Dedifferentiated amniotic fluid mesenchymal stem cell (primary cell): ENCODE measurements around the gene MAP3K19.
"Not testable (repeated sequence)": the region's sequence is repeated elsewhere in the genome, so short reads cannot be mapped to it uniquely, and the experiment has no call there.

Experiments used
- DNase-seq: peaks from one replicate; pipeline ENCODE4 v3.0.0-alpha.2; 2016; ENCODE audit errors: extremely low spot score

The MAP3K19 gene

DNA sequence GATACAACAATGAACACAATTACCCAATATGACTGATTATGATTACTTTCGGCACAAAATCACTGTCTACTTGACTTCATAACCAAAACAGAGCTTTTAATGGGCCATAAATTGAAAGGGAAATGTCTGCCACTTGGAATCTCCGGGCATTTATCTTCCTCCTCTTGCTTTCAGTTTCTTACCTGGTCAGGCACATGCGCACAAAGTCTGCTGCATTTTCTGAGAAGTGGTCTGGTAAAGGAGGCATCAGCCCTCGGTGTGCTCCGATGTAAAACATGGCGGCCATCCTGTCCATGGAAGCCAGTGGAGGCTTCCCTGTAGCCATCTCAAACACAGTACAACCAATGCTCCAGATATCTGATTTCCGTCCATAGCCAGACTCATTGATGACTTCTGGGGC lies 66.6 kb downstream of the MAP3K19 start:
- DNase-seq = no peak

DNA sequence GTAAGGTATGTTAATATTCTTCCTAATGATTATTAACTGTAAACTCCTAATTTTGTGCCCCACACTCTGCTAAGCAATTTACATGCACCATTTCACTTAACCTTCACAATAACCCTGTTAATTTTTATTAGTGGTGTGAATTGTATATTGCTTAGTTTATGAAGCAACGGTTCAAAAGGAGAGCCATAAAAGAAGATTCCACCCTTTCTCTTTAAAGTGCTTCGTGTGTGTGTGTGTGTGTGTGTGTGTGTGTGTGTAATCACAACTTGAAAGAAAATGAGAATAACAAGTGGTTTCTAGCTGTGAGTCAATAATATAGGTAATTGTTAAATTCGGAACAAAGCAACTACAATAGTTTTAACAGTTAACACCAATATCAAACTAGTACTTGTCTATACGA lies 68.0 kb downstream of the MAP3K19 start:
- no peak for DNase-seq

DNA sequence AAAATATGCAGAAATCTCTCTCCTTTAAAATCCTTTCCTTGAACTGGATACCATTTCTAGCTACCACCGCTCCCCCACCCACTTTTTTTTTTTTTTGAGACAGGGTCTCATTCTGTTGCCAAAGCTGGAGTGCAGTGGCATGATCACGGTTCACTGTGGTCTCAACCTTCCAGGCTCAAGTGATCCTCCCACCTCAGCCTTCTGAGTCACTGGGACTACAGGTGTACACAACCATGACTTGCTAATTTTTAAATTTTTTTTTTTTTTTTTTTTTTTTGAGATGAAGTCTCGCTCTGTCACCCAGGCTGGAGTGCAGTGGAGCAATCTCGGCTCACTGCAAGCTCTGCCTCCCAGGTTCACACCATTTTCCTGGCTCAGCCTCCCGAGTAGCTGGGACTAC lies 70.1 kb downstream of the MAP3K19 start:
- DNase-seq = not testable (repeated sequence)

DNA sequence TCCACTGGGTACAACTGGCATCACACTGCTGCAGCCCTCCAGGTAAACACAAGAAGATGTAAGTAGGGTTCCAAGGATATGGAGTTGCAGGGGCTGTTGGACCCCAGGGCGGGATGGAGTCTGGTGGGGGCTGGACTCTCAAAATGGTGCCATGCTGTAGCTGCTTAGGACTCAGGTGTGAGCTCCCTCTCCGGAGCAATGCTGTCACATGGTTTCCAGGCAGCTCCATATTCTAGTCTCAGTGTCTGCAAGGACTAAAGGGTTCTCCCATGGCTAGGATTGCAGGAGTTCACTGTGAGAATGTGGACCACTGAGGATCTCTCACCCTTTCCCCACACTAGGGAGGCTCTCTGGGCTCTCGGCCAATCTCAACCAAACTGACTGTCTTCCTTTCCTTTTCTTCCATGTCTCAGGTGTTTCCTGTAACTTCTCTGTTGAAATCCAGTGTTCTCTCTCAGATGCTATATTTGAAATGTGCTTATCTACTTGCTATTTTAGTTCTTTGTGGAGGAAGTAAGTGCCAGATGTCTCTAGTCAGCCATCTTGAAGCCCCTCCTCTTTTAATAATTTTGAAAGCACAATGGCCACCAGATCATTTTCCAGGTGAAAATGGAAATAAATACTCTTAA lies 71.1 kb downstream of the MAP3K19 start:
- DNase-seq = no peak

DNA sequence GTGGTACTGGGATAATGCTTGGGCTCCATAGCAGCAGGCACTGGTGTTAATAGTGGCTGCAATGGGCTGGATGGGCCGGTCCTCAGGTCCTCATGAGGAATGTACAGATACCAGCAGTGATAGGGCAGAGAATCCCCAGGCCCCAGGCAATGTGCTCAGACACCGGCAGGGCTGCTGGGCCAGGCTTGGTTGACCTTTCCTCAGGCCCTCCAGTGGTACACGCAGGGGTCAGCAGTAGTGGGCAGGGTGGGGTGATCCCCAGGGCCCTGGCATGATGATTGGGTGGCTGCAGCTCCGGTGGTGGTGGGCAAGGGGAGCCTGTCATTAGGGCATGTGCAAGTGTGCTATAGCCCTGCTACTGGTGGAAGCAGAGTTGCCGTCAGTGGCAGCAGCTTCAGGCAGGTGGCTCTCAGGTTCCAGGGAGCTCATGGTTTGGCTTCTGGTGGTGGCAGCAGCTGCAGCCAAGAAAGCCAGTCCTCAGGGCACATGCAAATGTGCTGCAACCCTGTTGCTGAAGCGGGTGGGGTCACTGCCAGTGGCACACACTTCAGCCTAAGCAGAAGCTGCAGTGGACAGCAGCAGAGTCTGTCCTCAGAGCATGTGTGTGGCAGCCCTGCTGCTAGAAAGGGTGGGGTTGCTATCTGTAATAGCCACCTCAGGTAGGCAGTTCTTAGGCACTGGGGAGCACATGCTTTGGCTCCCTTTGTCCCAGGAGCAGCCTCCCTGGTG lies 71.8 kb downstream of the MAP3K19 start:
- no peak for DNase-seq

DNA sequence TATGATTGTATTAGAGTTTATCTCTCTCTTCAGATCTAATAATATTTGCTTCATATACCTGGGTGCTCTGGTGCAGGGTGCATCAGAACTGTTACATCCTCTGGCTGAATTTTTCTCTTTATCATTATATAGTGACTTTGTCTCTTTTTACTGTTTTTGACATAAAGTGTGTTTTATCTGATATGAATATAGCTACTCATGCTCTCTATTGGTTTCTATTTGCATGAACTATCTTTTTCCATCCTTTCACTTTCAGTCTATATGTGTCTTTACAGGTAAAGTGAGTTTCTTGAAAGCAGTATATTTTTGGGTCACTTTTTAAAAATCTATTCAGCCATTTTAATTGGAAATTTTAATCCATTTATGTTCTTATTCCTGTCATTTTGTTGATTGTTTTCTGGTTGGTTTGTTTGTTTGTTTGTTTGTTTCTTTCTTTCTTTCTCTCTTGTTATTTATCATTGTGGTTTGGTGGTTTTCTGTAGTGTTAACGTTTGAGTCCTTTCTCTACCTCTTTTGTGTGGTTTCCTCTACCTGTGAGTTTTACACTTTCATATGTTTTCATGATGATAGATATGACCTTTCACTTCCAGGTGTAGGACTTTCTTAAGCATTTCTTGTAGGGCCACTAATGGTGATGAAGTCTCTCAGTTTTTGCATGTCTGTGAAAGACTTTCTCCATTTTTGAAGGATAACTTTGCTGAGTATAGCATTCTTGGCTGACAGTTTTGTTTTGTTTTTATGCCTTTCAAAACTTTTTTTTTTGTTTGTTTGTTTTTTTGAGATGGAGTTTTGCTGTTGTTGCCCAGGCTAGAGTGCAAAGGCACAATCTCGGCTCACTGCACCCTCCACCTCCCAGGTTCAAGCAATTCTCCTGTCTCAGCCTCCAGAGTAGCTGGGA lies 73.8 kb downstream of the MAP3K19 start:
- no peak for DNase-seq

DNA sequence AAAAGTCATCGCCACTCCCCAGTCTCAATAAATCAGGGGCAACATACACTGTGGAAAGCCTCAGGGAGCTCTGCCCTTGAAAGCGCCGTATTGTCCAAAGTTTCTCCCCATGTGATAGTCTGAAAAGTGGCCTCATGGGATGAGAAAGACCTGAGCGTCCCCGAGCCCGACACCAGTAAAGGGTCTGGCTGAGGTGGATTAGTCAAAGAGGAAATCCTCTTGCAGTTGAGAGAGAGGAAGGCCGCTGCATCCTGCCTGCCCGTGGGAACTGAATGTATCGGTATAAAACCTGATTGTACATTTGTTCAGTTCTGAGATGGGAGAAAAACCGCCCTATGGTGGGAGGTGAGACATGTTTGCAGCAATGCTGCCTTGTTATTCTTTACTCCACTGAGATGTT lies 80.1 kb downstream of the MAP3K19 start:
- not testable (repeated sequence) for DNase-seq

DNA sequence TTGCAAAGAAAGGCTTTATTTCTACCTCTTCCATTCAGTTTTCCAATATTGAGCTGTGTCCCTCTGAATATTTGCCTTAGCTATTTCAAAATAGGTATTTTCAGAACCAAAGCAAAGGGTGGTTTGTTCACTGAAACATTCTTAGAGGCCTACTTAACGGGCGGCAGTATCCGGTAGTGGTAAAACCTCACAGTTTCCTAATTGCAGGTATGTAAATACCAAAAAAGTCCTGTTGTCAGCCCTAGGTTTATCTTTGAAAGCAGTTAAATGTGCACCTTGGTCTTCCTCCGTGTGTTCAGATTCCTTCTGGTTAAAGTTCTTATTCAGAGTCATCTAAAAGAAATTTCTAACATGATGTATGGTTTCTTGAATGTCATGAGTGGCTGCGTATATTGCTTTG lies 89.8 kb downstream of the MAP3K19 start:
- DNase-seq = no peak

DNA sequence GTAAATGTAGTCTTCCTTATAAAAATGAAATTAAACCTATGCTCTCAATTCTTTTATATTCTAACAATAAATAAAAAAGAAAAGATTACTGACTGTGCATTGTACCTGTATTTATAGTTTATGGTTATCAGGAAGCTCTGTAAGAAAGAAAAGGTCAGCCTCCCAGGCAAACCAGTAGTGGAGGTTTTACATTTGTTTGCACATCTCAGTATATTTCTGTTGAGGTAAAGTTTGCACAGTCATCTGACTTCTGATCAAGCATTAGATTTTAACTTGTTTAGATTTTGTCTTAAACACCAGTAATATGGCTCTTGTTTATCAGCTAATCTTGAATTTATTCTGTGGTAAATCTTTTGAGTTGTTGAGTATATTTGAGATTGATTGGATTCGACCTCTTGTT lies 91.5 kb downstream of the MAP3K19 start:
- DNase-seq = no peak

DNA sequence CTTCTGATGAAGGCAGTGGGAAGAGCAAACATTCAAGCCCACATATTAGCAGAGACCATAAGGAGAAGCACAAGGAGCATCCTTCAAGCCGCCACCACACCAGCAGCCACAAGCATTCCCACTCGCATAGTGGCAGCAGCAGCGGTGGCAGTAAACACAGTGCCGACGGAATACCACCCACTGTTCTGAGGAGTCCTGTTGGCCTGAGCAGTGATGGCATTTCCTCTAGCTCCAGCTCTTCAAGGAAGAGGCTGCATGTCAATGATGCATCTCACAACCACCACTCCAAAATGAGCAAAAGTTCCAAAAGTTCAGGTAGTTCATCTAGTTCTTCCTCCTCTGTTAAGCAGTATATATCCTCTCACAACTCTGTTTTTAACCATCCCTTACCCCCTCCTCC lies 93.2 kb downstream of the MAP3K19 start:
- DNase-seq = no peak

DNA sequence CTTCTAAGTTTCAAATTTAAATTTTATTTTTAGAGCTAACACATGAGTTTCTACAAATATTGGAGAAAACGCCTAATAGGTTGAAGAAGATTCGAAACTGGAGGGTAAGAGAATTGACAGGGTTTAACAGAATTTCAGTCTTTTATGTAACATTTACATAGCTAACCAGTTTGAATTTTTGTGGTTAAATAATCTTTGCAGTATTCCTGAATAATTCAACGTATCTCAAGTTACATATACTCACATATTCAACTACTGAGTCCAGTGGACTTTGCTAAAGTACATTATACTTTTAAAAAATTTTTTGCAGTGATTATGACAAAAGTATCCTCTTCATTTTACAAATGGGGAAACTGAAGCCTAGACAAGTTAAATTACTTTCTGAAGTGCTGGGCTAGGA lies 94.6 kb downstream of the MAP3K19 start:
- DNase-seq = peak; percentile 38

DNA sequence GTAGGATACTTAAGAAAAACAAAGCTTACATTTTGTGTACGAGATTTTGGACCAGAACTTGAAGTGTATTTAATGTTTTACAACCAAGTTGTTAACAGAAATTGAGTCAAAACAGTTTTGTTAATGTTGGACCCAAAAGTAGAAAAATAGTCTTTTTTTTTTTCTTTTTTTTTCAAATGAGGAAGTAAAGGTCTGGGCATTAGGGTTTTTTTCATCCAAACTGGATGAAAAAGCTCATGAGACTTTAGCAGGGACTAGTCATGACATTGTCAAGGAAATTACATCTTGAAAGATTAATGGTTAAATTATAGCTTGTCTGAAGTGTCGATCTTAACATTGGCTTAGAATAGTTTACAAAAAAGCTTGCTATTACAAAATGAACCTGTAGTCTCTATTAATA lies 96.4 kb downstream of the MAP3K19 start:
- no peak for DNase-seq

DNA sequence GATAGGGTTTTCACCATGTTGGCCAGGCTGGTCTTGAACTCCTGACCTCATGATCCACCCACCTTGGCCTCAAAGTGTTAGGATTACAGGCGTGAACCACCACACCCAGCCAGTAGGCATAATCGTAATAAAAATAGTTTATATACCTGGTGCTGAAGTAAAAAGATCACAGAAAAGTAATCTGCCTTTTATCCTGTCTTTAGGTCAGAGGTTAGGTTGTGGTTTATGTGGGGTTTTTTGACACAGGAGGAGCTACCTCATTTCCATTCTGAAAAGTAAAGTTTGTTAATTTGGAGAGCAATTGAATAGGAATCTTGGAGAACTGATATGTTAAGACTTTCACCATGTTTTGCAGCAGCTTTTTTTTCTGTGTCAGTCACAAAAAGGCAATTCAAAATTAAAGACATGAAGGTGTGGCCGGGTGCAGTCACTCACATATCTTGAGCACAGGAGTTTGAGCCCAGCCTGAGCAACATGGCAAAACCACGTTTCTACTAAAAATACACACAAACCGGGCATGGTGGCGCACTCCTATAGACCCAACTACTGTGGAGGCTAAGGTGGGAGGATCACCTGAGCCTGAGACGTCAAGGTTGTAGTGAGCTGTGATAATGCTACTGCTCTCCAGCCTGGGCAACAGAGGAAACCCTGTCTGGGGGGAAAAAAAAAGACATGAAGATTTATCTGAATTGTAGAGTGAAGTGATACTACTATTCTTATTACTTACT lies 97.1 kb downstream of the MAP3K19 start:
- DNase-seq = no peak

DNA sequence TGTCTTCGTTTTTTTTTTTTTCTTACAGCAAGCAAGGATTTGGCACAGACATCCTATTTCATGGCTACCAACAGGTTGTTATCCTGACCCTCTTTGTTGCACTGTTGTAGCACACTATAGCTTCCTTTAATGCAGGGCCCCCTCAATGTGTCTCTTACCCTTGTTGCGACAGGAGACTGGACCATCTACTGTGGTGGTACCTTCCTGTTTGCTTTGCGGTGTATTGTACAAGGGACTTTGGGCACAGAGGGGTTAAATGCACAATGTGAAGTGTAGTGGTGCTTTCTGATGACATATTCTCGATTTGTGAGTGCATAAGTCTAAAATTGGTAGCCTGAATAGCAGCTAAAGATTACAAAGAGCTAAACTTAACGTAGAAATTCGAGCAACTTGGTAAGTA lies 101.2 kb downstream of the MAP3K19 start:
- DNase-seq = no peak

DNA sequence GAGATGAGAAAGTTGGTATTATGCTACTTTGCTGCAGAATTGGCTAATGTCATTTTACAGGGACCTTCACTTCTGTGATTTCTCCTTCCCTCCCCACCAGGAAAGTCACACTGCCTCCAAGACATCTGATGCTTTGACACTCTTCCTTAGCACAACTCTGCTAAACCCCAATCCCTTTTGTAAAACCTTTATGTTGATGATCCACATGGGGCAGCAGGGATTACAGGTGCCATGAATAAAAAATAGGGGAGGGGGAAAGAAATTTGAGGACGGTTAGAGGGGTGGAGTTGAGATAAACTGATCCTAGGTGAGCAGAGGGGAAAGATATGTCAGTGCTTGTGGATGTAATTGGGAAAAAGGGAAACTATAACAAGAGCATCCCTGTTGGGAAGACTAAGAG lies 102.3 kb downstream of the MAP3K19 start:
- DNase-seq = no peak

DNA sequence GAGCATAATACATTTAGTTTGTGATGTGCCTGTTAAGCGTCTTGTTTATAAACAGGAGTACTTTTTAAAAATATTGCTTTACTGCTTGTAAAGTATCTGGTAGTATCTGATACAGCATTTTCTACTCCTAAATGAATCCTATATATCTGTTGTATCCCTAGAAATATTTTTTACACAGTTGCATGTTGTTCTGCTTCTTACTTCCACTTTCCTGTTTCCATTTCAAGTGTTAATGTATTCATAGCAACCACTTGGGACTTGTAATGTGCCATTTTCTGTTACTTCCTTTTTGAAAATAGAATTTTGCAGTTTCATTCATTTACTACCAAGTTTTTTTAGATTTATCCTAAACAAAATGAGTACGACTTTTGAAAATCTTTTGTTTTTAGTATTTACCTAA lies 103.7 kb downstream of the MAP3K19 start:
- no peak for DNase-seq

DNA sequence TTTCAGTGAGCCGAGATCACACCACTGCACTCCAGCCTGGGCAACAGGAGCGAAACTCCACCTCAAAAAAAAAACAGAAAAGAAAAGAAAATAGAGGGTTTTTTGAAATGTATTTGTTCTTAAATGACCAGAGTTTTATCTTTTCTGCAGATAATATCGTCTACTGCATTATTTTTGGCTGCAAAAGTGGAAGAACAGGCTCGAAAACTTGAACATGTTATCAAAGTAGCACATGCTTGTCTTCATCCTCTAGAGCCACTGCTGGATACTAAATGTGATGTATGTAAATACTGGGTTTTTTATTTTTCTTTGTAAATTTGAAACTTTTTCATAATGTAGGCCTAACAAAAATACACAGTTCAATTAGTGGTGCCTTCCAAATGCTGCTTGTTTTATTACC lies 110.6 kb downstream of the MAP3K19 start:
- DNase-seq = no peak

DNA sequence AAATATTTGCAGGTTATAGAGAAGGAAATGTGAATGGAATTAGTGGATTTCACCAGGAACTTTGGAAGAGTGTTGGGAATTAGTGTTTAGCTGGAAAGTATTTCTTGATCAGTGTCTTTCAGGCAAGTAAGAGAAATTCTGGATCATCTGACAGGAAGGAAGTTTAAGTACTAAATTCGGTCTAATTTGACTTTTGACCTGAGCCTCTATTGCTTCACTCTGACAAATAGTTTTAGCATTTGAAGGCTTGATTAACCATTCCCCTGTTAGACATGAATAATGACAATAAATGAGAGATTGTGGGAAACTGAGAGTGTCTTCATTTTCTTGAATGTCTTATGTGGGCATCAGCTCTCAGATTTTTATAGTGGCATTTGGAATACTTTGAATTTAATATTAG lies 112.6 kb downstream of the MAP3K19 start:
- no peak for DNase-seq

DNA sequence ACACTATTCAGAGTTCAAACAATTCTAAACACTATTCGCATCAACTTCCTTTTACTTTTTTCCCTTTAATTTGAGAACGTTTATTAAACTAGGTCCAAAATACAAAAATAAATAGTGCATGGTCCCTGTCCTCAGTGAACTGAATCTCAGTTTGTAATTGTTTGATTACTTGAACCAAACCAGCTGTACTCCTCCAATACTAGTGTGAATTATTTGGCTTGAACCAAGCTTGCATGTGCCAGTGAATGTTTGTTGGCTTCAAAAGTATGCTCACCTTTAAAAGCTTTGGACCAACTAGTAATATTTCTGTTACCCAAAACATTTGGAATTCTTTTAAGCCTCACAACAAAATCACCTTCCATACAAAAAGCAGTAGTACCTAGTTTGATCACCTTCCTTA lies 113.1 kb downstream of the MAP3K19 start:
- DNase-seq = no peak

DNA sequence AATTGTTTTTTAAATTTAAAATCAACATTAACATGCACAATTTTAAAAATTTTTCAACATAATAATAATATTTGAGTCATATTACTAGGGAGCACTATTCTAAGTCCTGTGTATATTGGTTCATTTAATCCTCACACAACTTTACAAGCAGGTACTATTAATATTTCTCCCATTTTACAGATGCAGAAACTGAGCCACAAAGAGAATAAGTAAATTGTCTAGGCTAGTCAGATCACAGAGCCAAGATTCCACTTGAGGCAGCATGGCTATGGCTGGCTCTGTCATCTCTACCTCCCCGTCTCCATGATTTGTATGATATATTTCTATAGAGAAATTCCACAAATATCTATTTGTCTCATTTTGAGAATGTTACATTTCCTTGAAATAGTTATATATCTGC lies 113.5 kb downstream of the MAP3K19 start:
- no peak for DNase-seq

DNA sequence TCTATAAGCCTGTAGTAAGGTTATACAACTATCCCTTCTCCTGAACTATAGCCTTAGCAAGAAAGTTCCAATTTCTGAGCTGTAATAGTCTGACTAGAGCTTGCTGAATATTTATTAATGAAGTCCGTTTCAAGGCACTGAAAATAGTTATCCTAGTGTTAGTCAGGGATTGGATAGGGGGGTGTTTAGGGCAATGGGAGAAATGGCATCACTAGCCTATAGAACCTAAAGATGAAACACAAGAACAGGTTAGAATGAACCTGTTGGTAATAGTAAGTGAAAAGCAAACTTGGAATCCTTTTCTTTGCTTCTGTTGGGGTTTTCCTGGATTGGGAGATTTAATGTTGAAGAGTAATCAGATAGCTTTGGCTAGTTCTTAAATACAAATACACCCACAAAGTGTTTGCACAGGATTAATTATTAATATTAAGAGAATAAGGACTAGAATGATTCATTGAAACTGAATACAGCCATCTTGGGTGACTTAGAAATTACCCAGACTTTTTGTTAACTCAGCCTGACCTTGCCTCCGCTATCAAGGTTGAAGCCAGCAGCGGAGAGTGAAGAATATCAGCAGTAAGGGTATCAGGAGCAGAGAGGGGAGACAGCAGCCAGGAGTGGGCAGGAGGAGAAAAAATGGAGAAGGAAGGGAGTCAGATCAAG lies 114.3 kb downstream of the MAP3K19 start:
- no peak for DNase-seq

DNA sequence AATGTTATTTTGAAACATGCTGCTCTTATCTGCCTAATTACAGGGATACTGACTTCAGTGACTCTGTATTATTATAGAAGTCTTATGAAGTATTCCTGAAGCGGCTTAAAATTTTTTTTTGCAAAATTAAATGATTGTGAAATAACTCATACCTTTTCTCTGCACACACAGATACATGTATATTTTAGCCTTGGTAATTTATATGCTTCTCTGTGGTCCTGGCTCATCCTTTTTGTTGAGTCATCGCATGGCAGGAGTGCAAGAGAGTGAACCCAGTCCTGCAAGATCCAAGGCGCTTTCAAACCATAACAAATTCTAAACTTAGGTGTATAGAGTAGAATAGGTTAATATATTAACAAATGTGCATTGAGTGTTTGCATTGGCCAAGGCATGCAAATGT lies 120.1 kb downstream of the MAP3K19 start:
- DNase-seq = no peak
